WI38 (cell line): ENCODE measurements around the gene SAMD1.
A peak's percentile ranks its signal among the peaks of the same experiment; 100 is the strongest.

ENCODE experiments used
- H3K4me3 ChIP-seq: 2 replicates; pipeline ENCODE4 v1.5.1; 2011; ENCODE audit warnings: low read depth, mild to moderate bottlenecking, control low read depth, low read length
- TF ChIP-seq, protein P1 (sequence below): IDR thresholded peaks from 2 replicates; pipeline ENCODE4 v1.5.1; 2012; ENCODE audit warnings: low read depth, mild to moderate bottlenecking, control low read depth, low read length

Gene SAMD1

GRCh38 chr19:14118165-14119051 lies 27.9 kb upstream of the SAMD1 start:
- peak overlapping the region; percentile 54 for H3K4me3 ChIP-seq
- TF ChIP-seq, protein P1, sequence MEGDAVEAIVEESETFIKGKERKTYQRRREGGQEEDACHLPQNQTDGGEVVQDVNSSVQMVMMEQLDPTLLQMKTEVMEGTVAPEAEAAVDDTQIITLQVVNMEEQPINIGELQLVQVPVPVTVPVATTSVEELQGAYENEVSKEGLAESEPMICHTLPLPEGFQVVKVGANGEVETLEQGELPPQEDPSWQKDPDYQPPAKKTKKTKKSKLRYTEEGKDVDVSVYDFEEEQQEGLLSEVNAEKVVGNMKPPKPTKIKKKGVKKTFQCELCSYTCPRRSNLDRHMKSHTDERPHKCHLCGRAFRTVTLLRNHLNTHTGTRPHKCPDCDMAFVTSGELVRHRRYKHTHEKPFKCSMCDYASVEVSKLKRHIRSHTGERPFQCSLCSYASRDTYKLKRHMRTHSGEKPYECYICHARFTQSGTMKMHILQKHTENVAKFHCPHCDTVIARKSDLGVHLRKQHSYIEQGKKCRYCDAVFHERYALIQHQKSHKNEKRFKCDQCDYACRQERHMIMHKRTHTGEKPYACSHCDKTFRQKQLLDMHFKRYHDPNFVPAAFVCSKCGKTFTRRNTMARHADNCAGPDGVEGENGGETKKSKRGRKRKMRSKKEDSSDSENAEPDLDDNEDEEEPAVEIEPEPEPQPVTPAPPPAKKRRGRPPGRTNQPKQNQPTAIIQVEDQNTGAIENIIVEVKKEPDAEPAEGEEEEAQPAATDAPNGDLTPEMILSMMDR, result no peak

DNA sequence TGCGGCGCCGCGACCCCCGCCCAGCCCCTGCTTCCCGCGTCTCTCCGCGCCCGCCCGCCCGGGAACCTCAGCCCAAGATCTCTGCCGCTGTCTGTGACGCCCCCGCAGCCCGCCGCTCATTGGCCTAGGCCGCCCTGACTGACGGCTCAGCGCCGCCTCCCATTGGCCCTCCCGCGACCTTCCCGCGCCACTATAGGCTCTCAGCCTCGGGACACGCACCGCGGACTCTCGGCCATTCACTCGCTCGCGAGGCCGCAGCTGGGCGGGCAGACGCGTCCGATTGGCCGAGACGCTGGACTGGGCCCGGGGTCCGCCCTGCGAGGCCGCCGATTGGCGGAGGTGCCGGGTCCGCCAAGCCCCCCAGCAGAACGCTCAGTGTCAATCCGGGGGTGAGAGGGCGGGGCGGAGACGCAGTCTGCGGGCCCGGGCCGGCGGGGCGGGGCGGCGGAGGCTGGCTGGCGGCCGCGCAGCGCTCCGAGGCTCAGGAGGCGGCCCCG lies 27.2 kb upstream of the SAMD1 start, which contains the start of gene PRKACA:
Gene PRKACA, minus strand, starts transcription at position 95 of the 497 bp plus-strand sequence. CDS start 215 bp downstream, outside the sequence.
- TF ChIP-seq, protein P1, result no peak
- peak within 1 kb of the TSS; percentile 86 for H3K4me3 ChIP-seq

- H3K4me3 ChIP-seq, result peak overlapping the region; percentile 86
- TF ChIP-seq, protein P1, result no peak
These were observed 26.5 kb upstream of the SAMD1 start for GRCh38 chr19:14116918-14117578.

DNA sequence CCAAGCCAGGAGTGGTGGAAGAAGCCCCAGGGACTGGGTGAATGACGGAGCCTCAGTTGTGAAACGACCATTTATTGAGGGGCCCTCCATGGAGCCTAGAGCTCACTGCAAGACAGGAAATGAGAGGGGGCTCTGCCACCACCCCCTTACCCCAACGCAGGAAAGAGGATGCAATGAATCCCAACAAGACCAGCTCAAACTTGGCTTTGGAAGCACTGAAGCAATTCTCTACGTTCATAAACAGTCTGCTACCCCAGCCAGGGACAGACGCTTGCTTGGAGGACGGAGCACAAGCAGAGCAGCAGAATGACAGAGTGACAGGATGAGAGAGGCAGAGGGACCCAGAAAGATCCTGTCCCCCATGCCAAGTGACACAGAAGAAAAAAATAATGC lies 26.0 kb upstream of the SAMD1 start:
- TF ChIP-seq, protein P1, result no peak
- peak overlapping the region; percentile 86 for H3K4me3 ChIP-seq

DNA sequence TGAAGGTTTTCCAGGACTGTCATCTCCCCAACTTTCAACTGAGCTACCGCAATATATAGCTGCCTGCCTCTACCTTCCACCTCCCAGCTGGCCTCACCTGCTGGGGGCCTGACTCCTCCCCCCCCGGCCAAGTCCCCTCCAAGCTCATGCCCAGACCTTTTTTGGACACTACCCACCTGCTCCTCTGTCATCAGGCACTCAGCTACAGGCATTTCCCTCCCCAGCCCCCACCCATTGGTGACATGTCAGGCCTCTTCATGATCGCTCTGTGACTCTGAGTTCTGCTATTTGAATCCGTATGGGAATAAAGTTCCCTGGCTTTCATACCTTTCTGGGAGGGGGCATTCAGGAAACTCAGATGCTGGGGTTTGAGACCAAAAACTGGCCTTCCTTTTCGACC lies 25.2 kb upstream of the SAMD1 start:
- H3K4me3 ChIP-seq, result no peak overlapping the region

DNA sequence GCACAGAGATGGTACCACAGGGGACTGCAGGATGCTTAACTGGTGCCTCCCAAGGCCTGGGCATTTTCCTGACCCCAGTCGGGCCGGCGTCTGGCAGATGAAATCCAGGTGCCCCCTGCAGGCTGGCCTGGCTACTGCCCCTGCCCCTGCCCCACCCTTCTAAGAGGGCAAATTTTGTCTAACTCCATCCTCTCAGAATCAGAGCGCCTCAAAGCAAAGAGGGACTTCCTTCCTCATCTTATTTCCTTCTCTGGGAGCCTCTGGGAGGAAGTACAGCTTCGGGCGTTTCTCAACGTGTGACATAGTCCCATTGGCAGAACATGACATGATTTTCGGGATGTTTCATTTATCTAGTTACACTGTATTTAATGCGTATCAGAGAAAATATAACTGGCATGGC lies 24.3 kb upstream of the SAMD1 start:
- H3K4me3 ChIP-seq, result no peak overlapping the region
- TF ChIP-seq, protein P1, result peak; percentile 38; the same call in 1 of the 2 replicates

More for the DNA sequence above, 25.2 kb upstream of the SAMD1 start:
- TF ChIP-seq, protein P1, result no peak
